Measurements from ENCODE around the gene DBP. TPM values are rescaled to one million over a fixed set of nuclear protein-coding genes. Genes with fewer than 3 reads are reported as not detected.
"Not testable (repeated sequence)": the region's sequence is repeated elsewhere in the genome, so short reads cannot be mapped to it uniquely, and the experiment has no call there.

Gene DBP
- total RNA-seq, 1 donor from 2014 or later: 4.3 TPM

GRCh38 chr19:48681127-48681470, 43.9 kb upstream of the DBP start:
- H3K4me1 Mint-ChIP-seq (ENCODE audit: unreplicated experiment): no peaks in the 10 kb centered on the region
- H3K27me3 Mint-ChIP-seq (ENCODE audit: unreplicated experiment): no peaks in the 10 kb centered on the region
- no peaks in the 10 kb centered on the region for H3K36me3 Mint-ChIP-seq (ENCODE audit: low read depth, unreplicated experiment)
- no peaks in the 10 kb centered on the region for H3K9me3 Mint-ChIP-seq (ENCODE audit: unreplicated experiment)
- DNase-seq (ENCODE audit: low spot score): no peak
- no peak overlapping the region for H3K27ac Mint-ChIP-seq (ENCODE audit: unreplicated experiment)
- TF ChIP-seq, protein P1, sequence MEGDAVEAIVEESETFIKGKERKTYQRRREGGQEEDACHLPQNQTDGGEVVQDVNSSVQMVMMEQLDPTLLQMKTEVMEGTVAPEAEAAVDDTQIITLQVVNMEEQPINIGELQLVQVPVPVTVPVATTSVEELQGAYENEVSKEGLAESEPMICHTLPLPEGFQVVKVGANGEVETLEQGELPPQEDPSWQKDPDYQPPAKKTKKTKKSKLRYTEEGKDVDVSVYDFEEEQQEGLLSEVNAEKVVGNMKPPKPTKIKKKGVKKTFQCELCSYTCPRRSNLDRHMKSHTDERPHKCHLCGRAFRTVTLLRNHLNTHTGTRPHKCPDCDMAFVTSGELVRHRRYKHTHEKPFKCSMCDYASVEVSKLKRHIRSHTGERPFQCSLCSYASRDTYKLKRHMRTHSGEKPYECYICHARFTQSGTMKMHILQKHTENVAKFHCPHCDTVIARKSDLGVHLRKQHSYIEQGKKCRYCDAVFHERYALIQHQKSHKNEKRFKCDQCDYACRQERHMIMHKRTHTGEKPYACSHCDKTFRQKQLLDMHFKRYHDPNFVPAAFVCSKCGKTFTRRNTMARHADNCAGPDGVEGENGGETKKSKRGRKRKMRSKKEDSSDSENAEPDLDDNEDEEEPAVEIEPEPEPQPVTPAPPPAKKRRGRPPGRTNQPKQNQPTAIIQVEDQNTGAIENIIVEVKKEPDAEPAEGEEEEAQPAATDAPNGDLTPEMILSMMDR (IDR thresholded peaks at IDR 0.05; ENCODE audit: unreplicated experiment): no peak
- H3K4me3 Mint-ChIP-seq (ENCODE audit: unreplicated experiment): no peak overlapping the region

- H3K27me3 Mint-ChIP-seq (ENCODE audit: unreplicated experiment): no peaks in the 10 kb centered on the region
- no peaks in the 10 kb centered on the region for H3K4me1 Mint-ChIP-seq (ENCODE audit: unreplicated experiment)
- no peaks in the 10 kb centered on the region for H3K36me3 Mint-ChIP-seq (ENCODE audit: low read depth, unreplicated experiment)
- no peak overlapping the region for H3K27ac Mint-ChIP-seq (ENCODE audit: unreplicated experiment)
- no peak for DNase-seq (ENCODE audit: low spot score)
- no peak overlapping the region for H3K4me3 Mint-ChIP-seq (ENCODE audit: unreplicated experiment)
- TF ChIP-seq, protein P1 (IDR thresholded peaks at IDR 0.05; ENCODE audit: unreplicated experiment): no peak
- H3K9me3 Mint-ChIP-seq (ENCODE audit: unreplicated experiment): no peaks in the 10 kb centered on the region
These were observed 43.4 kb upstream of the DBP start for GRCh38 chr19:48680436-48681126.

- not testable (repeated sequence) for H3K27me3 Mint-ChIP-seq (ENCODE audit: unreplicated experiment); H3K4me3 Mint-ChIP-seq (ENCODE audit: unreplicated experiment); H3K9me3 Mint-ChIP-seq (ENCODE audit: unreplicated experiment); H3K4me1 Mint-ChIP-seq (ENCODE audit: unreplicated experiment); H3K27ac Mint-ChIP-seq (ENCODE audit: unreplicated experiment); DNase-seq (ENCODE audit: low spot score); H3K36me3 Mint-ChIP-seq (ENCODE audit: low read depth, unreplicated experiment)
These were observed 42.8 kb upstream of the DBP start for GRCh38 chr19:48680006-48680405.

- Mint-ChIP-seq H3K27ac (ENCODE audit: unreplicated experiment) (no peak overlapping the region), H3K36me3 (ENCODE audit: low read depth, unreplicated experiment) (no peaks in the 10 kb centered on the region), H3K4me3 (ENCODE audit: unreplicated experiment) (no peak overlapping the region), H3K4me1 (ENCODE audit: unreplicated experiment) (no peaks in the 10 kb centered on the region), H3K27me3 (ENCODE audit: unreplicated experiment) (peaks cover 3% of the 10 kb centered on the region), H3K9me3 (ENCODE audit: unreplicated experiment) (no peaks in the 10 kb centered on the region)
- TF ChIP-seq, protein P1 (IDR thresholded peaks at IDR 0.05; ENCODE audit: unreplicated experiment): no peak
- DNase-seq (ENCODE audit: low spot score): no peak
These were observed 41.0 kb upstream of the DBP start for GRCh38 chr19:48678201-48678600.

DNA sequence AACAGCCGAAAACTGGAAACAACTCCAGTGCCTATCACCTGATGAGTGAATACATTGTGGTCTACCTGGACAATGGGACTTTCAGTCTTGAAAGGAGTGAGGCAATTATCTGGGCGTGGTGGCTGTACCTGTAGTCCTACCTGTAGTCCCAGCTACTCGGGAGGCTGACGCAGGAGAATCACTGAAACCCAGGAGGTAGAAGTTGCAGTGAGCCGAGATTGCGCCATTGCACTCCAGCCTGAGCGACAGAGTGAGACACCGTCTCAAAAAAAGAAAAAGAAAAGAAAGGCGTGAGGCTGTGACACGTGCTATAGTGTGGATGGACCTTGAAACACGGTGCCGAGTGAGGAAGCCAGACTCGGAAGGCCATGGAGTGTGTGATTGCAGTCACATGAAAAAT, 39.7 kb upstream of the DBP start:
- no peak for DNase-seq (ENCODE audit: low spot score)
- Mint-ChIP-seq H3K27me3 (ENCODE audit: unreplicated experiment) (peaks cover 7% of the 10 kb centered on the region), H3K9me3 (ENCODE audit: unreplicated experiment) (no peaks in the 10 kb centered on the region), H3K27ac (ENCODE audit: unreplicated experiment) (no peak overlapping the region), H3K4me3 (ENCODE audit: unreplicated experiment) (no peak overlapping the region), H3K4me1 (ENCODE audit: unreplicated experiment) (no peaks in the 10 kb centered on the region), H3K36me3 (ENCODE audit: low read depth, unreplicated experiment) (no peaks in the 10 kb centered on the region)
- TF ChIP-seq, protein P1 (IDR thresholded peaks at IDR 0.05; ENCODE audit: unreplicated experiment): no peak
